Natural killer cell (primary cell): Measurements from ENCODE around the gene BTBD10. TPM values are rescaled to one million over a fixed set of nuclear protein-coding genes. Genes with fewer than 3 reads are reported as not detected.
A peak's percentile ranks its signal among the peaks of the same experiment; 100 is the strongest.

Experiments used
- ATAC-seq, 3 donors: fragments of 150-1000 bp in 2 of 3; fragments of 200-7000 bp in 1 of 3; cut with Tn5 transposase; 1 replicate in 1 of 3; 2 replicates in 2 of 3; pipeline ENCODE4 v1.10.0; 2021; ENCODE audit warnings: mild to moderate bottlenecking in 2 of 3, moderate library complexity in 2 of 3
- DNase-seq, 2 donors: peaks; one replicate each; pipeline versions ENCODE4 v3.0.0 to v3.0.0-alpha.2; 2013 to 2021; ENCODE audit warnings: mixed read lengths in 1 of 2
- H3K27ac ChIP-seq: one replicate; pipeline ENCODE4 v1.5.1; 2013; ENCODE audit warnings: mild to moderate bottlenecking, low read length
- H3K27me3 ChIP-seq: one replicate; pipeline ENCODE4 v1.6.1; 2013; ENCODE audit warnings: low read length; ENCODE audit not compliant: control insufficient read depth, insufficient read depth
- H3K36me3 ChIP-seq: one replicate; pipeline ENCODE4 v1.6.1; 2013; ENCODE audit warnings: low read length; ENCODE audit not compliant: control insufficient read depth, insufficient read depth
- H3K4me1 ChIP-seq: one replicate; pipeline ENCODE4 v1.6.1; 2013; ENCODE audit warnings: low read length; ENCODE audit not compliant: control insufficient read depth, insufficient read depth
- H3K4me3 ChIP-seq: one replicate; pipeline ENCODE4 v1.5.1; 2013; ENCODE audit warnings: low read length
- H3K9me3 ChIP-seq: one replicate; pipeline ENCODE4 v1.6.1; 2013; ENCODE audit warnings: low read length; ENCODE audit not compliant: control insufficient read depth, insufficient read depth
- H3K27ac Mint-ChIP-seq, 2 donors: one replicate each; pipeline ENCODE4 v1.8.0; 2022; ENCODE audit warnings: mild to moderate bottlenecking in 2 of 2, mixed read lengths in 2 of 2, moderate library complexity in 1 of 2
- H3K27me3 Mint-ChIP-seq, 2 donors: one replicate each; pipeline ENCODE4 v1.8.0; 2022; ENCODE audit warnings: low read depth in 2 of 2, mixed read lengths in 2 of 2
- H3K36me3 Mint-ChIP-seq: one replicate; pipeline ENCODE4 v1.8.0; 2022; ENCODE audit warnings: mixed read lengths
- H3K4me1 Mint-ChIP-seq, 2 donors: one replicate each; pipeline ENCODE4 v1.8.0; 2022; ENCODE audit warnings: mixed read lengths in 2 of 2
- H3K4me3 Mint-ChIP-seq: one replicate; pipeline ENCODE4 v1.8.0; 2022; ENCODE audit warnings: mild to moderate bottlenecking, moderate library complexity, mixed read lengths
- H3K9me3 Mint-ChIP-seq, 2 donors: one replicate each; pipeline ENCODE4 v1.8.0; 2022; ENCODE audit warnings: mixed read lengths in 2 of 2
- WGBS: methylation state at CpG from one replicate; pipeline ENCODE4 v1.1.7; 2013; ENCODE audit warnings: missing lambda C conversion rate; ENCODE audit not compliant: insufficient coverage; 5-methylcytosine and 5-hydroxymethylcytosine counted together
- intact Hi-C: fragments of 100-400 bp; cut with micrococcal nuclease; formaldehyde crosslinking; loops from one replicate; pipeline ENCODE4 v1.14.2; 2022
- total RNA-seq, 4 donors: library from RNA; stranded (reverse); fragments of 120-200 nt in 1 of 4; gene quantifications; one replicate each; pipeline versions ENCODE4 v1.2.3 to v1.2.4, GENCODE V29; 2013 to 2022
- TF ChIP-seq, protein P1 (sequence below): fragments of 200-600 bp; IDR thresholded peaks from one replicate; pipeline ENCODE4 v1.8.0; 2022; ENCODE audit warnings: antibody characterized with exemption

Gene BTBD10
- total RNA-seq, 3 donors from 2014 or later (not counting 1 experiment from before 2014, with no cell fraction given), result 18.0 to 26.9 (median 23.2) TPM

DNA sequence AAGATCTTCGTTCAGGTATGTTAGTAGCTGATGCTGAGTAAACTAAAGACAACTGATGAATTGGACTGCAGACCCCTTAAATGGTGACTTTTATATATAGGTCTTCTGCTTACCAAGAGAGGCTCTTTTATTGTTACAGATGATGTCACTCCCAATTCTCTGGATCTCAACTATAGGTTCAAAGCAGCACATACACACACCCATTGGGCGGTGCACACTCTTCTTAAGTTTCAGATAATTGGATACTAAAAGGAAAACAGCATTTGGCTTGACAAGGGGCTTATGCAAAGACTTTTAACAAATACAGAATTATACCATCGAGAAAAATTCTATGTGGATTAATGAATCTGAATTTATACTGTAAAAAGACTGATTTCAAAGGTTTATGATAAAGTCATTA, 32.9 kb upstream of the BTBD10 start, which contains the start of gene PTH:
Gene PTH, minus strand, starts transcription at position 69 of the 400 bp plus-strand sequence. CDS start 3,142 bp downstream, outside the sequence.
- Histone ChIP-seq H3K4me1 (no peaks in the 10 kb centered on the region), H3K4me3 (no peak within 1 kb of the TSS), H3K27ac (no peak within 1 kb of the TSS), H3K9me3 (no peaks in the 10 kb centered on the region), H3K27me3 (peaks cover 2% of the 10 kb centered on the region), H3K36me3 (no peaks in the 10 kb centered on the region)
- Mint-ChIP-seq H3K9me3 (no peaks in the 10 kb centered on the region), H3K36me3 (peaks cover 14% of the 10 kb centered on the region), H3K4me3 (no peak within 1 kb of the TSS), H3K27ac (no peak within 1 kb of the TSS), H3K4me1 (no peaks in the 10 kb centered on the region), H3K27me3 (peaks cover 16 to 51% of the 10 kb centered on the region in 2 donors)
- intact Hi-C loops, result no loop called here
- ATAC-seq (no peak), DNase-seq (no peak)
- WGBS, result 83% methylated on average over 1 of the region's 3 CpGs
- TF ChIP-seq, protein P1, sequence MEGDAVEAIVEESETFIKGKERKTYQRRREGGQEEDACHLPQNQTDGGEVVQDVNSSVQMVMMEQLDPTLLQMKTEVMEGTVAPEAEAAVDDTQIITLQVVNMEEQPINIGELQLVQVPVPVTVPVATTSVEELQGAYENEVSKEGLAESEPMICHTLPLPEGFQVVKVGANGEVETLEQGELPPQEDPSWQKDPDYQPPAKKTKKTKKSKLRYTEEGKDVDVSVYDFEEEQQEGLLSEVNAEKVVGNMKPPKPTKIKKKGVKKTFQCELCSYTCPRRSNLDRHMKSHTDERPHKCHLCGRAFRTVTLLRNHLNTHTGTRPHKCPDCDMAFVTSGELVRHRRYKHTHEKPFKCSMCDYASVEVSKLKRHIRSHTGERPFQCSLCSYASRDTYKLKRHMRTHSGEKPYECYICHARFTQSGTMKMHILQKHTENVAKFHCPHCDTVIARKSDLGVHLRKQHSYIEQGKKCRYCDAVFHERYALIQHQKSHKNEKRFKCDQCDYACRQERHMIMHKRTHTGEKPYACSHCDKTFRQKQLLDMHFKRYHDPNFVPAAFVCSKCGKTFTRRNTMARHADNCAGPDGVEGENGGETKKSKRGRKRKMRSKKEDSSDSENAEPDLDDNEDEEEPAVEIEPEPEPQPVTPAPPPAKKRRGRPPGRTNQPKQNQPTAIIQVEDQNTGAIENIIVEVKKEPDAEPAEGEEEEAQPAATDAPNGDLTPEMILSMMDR, result no peak

DNA sequence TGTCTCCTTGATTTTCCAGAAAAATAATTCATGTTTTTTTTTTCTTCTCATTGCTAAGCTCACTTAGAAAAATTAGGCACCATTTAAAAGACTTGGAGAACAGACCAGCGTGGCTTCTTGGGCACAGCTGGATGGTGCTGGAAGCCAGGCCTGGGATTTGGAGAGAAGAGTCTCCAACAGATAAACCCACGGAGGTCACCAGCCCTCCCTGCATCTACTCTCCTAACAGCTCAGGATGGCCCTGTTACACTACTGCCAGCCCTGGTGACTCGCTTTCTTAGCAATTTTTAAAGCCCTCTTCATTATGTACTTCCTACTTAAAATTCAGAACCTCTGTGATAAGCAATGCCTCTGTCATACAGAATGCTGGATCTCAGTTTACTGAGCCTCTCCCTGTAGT, 31.0 kb upstream of the BTBD10 start:
- 78% methylated on average over 3 of the region's 3 CpGs for WGBS
- H3K4me3 ChIP-seq, result no peak overlapping the region
- no peak for ATAC-seq
- H3K27ac ChIP-seq, result no peak overlapping the region
- TF ChIP-seq, protein P1, result no peak
- H3K9me3 ChIP-seq, result no peaks in the 10 kb centered on the region
- DNase-seq, result no peak
- Mint-ChIP-seq H3K9me3 (no peaks in the 10 kb centered on the region), H3K36me3 (peaks cover 11% of the 10 kb centered on the region), H3K4me3 (no peak overlapping the region), H3K27ac (no peak overlapping the region), H3K27me3 (peaks cover 14 to 36% of the 10 kb centered on the region in 2 donors), H3K4me1 (no peaks in the 10 kb centered on the region)
- no peaks in the 10 kb centered on the region for H3K4me1 ChIP-seq
- H3K36me3 ChIP-seq, result no peaks in the 10 kb centered on the region
- H3K27me3 ChIP-seq, result peaks cover 2% of the 10 kb centered on the region
- intact Hi-C loops, result no loop called here

DNA sequence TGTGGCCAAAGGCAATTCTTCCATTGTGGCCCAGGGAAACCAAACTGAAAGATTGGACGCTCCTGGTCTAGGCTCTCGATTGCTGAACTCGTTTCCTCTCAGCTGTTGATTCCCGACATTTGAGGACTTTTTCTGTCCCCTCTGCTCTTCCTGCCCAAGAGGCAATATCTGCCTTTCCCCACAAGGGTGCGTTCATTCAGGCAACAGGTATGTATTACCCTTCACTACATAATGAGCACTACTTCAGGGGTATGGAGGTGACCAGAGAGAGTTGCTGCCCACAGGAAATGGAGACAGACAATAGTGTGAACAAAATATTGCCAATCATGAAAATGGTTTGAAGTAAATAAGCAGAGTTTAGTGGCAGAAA, 24.6 kb upstream of the BTBD10 start:
- intact Hi-C loops, result loop anchor here (2.0 to 10.0 kb wide), 3 partner anchors 181 to 760 kb away; partner anchors contain the start of gene FAR1
- Histone ChIP-seq H3K27ac (peak overlapping the region; percentile 8), H3K4me3 (peak overlapping the region; percentile 22), H3K9me3 (no peaks in the 10 kb centered on the region), H3K27me3 (no peaks in the 10 kb centered on the region), H3K36me3 (no peaks in the 10 kb centered on the region), H3K4me1 (peaks cover 8% of the 10 kb centered on the region)
- DNase-seq (peak in 1 of 2 donors; percentile 63), ATAC-seq (peak; percentile 61 to 73 (median 61))
- H3K9me3 Mint-ChIP-seq, result no peaks in the 10 kb centered on the region
- TF ChIP-seq, protein P1, result peak; percentile 17
- peak overlapping the region; percentile 26 for H3K4me3 Mint-ChIP-seq
- peaks cover 9 to 15% of the 10 kb centered on the region in 2 donors for H3K4me1 Mint-ChIP-seq
- 61% methylated on average over 5 of the region's 5 CpGs for WGBS
- peaks cover 0 to 8% of the 10 kb centered on the region in 2 donors for H3K27me3 Mint-ChIP-seq
- peak overlapping the region in 1 of 2 donors; percentile 92 for H3K27ac Mint-ChIP-seq
- H3K36me3 Mint-ChIP-seq, result no peaks in the 10 kb centered on the region
